Sciatic nerve (tissue), 2 donors: ENCODE data around the gene DMRTB1. TPM values are rescaled to one million over a fixed set of nuclear protein-coding genes. Genes with fewer than 3 reads are reported as not detected.

Experiments
- ATAC-seq: fragments of 200-7000 bp; cut with Tn5 transposase; one replicate; pipeline ENCODE4 v1.9.1; 2020; ENCODE audit warnings: mild to moderate bottlenecking, moderate library complexity
- DNase-seq: peaks from one replicate; pipeline ENCODE4 v3.0.0-alpha.2; 2020; ENCODE audit warnings: low spot score
- intact Hi-C: fragments of 100-400 bp; cut with DNase I; formaldehyde crosslinking; loops from one replicate; pipeline ENCODE4 v1.14.2; 2022
- total RNA-seq: library from RNA; stranded (reverse); fragmentation: NEBNext Ultra II Directional; extraction: Animal tissue kit (Norgen Biotek cat#: 25700); gene quantifications from one replicate; pipeline ENCODE4 v1.2.1, GENCODE V29; 2021
- donor health status: DM: no; HTN: no; CAD: no.
- donor health status: DM: no; HTN: no; CAD: no.

Gene DMRTB1
- total RNA-seq, 1 donor from 2014 or later = not detected

DNA sequence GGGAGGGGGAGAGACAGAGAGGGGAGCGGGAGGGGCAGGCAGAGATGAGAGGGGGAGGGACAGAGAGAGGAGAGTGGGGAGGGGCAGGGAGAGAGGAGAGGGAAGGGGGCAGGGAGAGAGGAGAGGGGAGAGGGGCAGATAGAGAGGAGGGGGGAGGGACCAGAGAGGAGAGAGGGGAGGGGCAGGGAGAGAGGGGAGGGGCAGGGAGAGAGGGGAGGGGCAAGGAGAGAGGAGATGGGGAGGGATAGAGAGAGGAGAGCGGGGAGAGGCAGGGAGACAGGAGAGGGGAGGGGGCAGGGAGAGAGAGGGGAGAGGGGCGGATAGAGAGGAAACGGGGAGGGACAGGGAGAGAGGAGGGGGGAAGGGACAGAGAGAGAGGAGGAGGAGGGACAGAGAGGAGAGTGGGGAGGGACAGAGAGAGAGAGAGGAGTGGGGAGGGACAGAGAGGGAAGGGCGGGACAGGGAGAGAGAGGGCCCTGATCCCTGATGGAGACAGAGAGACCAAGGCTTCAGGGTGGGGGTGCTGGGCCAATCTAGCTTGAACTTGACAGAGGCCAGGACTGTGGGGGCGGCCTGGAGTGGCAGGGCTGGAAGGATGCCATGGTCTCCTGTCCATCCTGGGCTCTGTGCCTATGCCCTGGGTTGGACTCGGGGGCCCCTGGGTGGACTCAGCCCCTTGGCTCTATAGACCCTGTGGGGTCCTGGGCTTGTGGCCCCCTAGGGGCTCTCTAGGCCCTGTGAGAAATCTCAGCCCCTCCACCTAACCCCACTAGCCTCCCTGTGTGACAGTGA, 43.6 kb downstream of the DMRTB1 start:
- intact Hi-C loops = no loop called here
- no peak for DNase-seq
- no peak for ATAC-seq

DNA sequence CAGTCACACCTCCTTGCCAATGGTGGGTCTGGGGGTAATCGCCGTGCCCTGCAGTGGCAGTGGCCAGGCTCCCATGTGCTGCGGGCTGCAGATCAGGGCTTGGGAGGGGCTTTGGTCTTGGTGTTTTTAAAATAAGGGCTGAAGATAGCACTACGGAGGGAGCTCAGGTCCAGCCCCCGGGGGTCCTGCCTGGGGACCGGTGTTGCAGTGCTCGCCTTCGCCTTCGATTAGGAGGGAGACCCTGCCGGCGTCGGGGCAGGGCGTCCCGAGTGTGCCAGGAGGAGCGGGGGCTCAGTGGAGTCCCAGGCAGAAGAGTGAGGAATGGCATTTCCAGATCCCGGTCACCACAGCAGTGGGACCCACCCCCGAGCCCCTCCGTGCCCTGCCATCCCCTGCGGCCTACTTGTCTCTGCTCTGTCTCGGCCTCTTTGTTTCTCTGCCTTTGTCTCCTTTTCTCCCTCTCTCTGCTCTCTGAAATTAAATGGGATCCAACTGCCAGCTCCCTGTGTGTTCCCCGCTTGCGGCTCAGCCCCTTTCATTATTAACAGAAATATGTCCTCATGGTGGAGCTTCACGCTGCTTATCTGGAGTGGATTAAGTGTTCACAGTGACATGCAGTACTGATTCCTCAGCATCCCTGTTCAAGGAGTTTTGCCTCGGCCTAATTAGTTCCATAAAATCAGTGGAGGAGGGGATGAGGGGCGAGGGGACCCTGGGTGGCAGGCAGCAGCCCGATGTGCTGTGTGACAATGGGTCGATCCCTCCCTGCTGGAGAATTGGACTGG, 44.4 kb downstream of the DMRTB1 start:
- ATAC-seq = peak; percentile 31
- no peak for DNase-seq
- intact Hi-C loops = no loop called here

DNA sequence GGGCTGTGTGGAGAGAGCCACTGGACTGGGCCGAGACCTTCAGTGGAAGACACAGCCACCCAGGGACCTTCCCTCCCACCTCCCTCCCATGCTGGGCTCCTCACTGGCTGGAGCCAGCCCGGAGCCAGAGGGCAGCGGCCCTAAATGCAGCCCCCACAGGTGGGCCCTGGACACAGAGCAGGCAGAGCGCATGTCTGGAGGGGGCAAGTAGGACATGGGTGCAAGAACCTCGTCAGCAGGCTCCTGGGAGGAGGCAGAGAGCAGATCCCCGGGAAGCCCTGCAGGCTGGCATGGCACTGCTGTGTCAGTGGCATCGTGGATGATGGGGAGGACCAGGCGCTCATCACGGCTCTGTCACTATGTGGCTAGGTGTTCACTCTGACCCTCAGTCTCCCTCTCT, 45.7 kb downstream of the DMRTB1 start:
- ATAC-seq = no peak
- DNase-seq = no peak
- intact Hi-C loops = no loop called here

DNA sequence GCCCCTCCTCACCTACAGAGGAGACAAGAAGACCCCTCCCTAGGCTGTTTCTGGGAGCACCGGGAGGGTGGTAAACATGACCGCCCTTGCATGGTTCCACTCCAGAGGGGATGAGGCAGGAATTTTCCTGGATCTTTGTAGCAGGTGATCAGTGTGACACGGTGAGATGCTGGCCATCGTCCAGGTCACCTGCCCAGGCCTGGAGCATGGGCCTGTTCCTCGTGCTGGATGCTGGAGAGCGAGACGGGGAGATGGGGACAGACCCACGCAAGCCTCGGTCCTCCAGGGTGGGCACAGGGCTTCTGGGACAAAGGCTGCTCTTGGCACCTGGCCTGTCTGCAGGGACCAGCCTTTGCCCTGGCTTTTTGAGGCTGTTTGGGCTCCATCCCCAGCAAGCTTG, 46.2 kb downstream of the DMRTB1 start:
- ATAC-seq = no peak
- intact Hi-C loops = no loop called here
- no peak for DNase-seq

DNA sequence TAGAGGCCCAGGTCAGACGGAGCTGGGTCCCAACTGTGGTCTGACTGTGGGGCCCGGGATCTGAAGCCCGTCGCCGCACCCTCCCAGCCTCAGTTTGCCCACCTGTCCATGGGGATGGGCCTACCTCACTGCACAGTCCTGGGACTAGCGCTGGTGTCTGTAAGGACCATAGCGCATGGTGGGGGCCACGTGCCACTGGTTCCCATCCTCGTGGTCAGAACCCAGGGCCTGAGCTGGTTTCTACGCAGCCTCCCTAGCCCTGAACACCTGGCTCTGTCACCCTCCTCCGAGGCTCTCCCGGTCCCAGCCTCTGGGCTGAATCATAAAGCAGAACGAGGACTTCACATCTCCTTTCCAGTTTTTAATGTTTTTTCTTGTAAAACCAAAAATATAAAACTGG, 46.7 kb downstream of the DMRTB1 start:
- ATAC-seq (no peak), DNase-seq (no peak)
- intact Hi-C loops = no loop called here

DNA sequence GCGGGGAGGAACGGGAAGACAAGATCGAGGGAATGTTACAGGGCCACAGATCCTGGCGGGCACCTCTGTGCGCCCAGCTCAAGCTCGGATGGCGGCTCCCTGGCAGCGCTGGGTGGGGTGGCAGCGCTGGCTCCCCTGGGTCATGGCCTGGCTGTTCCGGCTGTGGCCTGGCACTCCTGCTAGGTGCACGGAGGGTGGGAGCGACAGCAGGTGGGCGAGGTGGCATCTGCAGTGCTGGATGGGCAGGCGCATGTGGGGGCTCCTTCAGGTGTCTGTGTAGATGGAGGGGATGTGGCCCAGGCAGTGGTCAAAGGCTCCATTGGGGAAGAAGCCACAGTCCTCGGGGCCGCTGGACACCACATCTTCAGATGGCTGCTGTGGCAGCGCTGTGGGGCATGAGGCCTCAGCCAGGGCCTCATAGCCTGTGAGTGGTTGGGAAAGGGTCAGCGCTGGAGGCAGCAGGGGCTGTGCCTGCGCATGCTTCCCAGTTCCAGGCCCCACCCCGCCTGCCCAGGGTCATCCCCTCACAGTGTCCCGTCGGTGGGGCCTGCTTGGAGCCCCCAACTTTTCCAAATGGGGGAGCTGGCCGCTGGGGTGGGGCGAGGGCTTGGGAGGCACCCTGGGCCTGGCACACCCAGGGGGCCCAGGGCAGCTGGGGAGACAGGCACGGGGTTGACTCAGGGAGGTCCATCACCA, 47.3 kb downstream of the DMRTB1 start:
- intact Hi-C loops = no loop called here
- DNase-seq (no peak), ATAC-seq (no peak)

DNA sequence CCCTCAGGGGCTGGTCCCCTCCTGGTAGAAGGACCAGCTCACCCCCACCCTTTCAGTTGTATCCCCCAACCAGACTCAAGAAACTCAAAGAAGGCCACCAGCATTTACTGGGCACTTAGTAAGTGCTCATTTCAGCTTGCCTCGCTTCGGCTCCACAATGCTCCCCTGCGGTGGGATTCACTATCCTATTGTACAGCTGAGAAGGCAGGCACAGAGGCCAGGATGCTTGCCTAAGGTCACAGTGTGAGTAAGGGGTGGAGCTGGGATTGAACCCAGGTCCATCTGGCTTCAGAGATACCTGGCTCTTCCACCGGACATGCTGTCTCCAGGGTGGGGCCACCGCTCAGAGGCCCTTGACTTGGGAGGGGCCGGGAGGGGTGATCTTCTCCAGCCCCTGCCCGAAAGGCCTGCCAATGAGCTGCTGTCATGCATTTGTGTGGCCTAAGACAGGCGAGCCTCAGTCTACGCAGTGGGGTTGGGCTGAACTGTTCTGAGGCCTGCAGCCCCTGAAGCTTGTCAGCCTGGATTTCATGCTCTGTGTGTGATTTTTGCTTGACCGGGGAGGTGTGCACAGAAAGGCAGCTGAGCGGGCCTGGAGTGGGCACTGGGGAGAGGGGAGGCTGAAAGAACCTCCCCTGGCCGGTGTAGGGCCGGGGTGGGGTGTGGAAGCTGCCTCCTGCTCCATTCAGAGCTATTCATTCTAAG, 48.1 kb downstream of the DMRTB1 start:
- no peak for DNase-seq
- intact Hi-C loops = no loop called here
- no peak for ATAC-seq

DNA sequence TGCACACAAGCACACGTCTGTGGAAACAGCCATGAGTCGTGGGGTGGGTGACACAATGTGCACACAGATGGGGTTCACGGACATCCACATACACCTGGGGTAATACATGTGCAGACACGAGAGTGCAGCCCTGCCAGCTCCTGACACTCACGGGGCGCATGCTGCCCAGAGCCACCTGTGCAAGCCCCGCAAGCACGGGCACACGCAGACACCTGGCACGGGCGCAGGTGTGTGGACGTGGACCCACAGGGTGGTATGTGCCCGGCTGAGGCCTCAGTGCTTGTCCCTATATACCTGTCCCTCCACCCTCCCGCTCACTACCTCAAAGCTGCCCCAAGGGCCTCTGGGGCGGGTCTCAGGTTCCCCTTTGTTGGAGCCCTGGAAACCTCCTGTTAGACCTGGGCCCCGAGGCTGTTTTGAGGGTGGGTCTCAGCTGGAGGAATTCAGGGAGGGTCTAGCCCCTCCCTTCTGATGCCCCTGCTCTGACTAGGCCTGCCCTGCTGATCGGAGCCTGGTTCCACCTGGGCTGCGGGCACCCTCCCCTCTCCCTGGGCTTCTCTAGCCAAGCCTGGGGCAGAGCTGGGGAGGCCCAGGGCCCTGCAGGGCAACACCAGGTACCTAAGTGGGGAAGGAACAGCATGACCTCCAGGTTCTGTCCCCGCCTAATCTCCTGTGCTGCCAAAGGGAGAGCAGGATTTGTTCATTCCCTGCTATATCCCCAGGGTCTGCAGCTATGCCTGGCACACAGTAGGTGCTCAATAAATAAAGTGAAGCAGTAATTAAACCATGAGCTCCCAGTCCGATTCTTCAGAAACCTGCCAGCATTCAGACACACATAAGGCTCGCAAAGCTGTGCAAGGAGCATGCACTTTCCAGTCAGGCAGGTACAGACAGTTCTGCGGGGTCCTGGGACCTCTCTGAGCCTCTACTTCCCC, 49.1 kb downstream of the DMRTB1 start:
- ATAC-seq = no peak
- no peak for DNase-seq
- intact Hi-C loops = no loop called here

DNA sequence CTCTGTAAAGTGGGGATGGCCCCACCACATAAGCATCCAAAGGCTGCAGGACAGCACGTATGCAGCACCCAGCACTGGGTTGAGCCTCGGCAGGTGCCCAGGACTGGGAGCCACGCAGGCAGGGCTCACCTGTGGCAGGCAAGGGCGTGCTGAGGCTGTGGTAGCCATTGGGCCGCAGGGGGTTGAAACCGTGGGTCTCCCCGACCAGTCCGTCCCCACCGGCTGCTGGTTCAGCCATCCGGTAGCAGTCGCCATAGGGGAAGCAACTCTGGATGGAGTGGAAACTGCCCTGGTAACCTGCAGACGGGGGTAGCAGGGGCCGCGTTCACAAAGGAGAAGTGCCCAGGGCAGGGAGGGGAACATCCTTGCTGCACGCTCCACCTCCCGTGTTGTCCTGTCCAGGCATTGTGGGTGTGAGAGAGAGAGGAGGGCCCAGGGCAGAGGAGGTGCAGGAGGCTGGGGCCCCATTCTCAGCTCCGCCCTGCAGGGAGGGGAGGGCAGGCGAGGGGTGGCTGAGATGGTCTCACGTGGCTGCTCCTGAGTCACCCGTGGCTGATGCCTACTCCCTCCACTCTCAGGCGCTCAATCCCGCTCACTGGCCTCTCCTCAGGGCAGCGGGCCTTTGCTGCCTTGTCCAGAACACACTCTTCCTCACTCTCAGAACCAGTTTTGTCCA, 49.9 kb downstream of the DMRTB1 start:
- DNase-seq = no peak
- intact Hi-C loops = no loop called here
- ATAC-seq = no peak

DNA sequence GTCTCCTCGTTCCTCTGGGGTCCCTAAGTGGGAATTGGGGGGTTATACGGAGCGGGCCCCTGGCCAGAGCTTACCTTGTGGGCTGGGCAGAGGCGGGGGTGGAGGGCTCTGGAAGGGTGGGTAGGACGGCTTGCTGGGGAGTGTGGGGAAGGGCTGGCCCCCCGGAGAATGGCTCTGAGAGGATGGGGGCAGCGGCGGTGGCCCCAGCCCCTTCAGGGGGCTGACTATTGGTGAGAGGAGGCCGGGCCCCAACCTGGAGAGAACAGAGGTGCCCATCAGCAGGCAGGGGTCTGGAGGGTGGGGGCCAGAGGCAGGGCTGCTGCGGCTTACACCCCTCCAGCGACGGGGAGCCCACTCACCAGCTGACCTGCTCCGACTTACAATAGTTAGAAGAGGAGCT, 50.6 kb downstream of the DMRTB1 start:
- intact Hi-C loops = no loop called here
- ATAC-seq (no peak), DNase-seq (no peak)

DNA sequence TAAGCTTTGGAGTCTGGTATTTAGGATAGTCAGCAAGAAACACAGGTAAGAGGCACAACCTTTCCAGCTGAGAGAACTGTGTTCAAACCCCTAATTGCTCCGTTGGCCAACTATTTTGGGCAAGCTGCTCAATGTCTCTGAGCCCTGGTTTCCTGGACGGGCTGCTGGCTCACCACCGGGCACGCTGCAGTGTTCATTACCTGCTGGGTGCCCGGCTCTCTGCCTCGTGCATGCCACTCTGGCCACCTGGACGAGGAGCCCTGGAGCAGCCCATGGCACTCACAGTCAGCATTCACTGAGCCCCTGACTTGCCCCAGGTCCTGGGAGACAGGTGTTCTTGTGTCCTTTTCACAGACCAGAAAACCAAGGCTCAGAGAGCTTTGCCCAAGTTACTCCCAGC, 51.0 kb downstream of the DMRTB1 start:
- intact Hi-C loops = no loop called here
- ATAC-seq = no peak
- DNase-seq = no peak

DNA sequence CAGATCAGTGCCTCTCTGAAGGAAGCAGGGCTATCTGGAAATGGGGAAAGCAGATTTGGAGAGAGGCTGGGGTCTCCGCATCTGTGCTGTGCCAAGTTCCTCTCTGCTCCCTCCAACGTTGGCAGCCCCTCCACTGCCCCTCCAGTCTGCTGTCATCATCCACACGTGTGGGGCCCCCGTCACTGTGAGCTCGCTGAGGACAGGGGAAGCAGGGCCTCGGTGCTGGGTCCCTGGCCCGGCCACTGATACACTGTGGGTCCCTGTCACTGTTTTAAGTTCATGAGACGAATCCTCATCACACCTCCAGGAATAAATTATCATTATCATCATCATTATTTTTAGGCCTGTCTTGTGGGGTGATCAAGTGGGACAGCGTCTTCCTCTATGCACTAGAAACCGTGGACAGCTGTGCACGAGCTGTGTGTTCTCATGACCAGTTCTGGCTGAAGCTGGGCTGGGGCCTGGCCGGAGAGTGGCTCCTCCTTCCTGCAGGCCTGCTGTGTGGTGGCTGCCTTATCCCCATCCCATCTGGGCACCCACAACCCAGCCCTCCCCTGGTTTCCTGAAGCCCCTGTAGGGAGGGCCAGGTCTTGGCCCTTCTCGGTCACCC, 52.2 kb downstream of the DMRTB1 start:
- DNase-seq (no peak), ATAC-seq (peak; percentile 64)
- intact Hi-C loops = no loop called here

DNA sequence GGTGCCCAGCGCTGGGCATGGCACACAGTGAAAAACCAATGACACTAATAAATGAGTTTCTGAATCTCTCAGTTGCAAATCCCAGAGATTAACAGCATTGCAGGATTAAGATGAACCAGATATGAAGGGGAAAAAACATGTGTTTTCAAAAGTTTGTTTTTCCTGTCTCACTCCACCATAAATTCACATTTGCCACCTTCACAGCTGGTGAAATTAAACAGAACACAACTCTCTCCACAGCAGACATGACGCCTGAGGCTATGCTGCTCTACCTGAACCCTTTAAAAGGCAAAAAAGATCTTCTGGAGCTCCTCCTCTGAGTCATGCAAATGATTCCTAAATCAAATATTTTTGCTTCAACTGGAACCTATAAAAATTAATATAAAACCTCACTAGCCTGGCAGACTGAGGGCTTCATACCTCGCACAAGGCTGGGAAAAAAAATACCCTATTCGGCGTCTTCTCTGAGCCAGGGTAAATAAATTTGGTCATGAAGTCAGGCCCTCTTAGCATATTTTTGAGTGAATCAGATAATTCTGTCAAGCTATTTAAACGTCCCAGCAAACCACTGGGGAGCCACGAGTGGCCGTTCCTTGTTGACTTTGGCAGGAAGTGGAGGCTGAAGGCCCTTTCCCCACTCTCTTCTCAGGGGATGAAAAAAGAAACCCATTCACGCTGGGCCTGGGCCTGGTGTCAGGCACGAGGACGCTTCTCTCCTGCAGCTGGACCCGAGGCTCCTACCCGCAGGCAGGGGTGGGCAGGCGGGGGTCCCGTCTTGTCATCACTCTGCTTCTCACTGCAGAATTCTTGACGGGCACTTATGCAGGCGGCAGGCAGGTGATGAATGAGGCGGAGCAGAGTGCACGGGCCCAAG, 53.0 kb downstream of the DMRTB1 start:
- ATAC-seq = peak; percentile 86
- intact Hi-C loops = no loop called here
- DNase-seq = no peak

DNA sequence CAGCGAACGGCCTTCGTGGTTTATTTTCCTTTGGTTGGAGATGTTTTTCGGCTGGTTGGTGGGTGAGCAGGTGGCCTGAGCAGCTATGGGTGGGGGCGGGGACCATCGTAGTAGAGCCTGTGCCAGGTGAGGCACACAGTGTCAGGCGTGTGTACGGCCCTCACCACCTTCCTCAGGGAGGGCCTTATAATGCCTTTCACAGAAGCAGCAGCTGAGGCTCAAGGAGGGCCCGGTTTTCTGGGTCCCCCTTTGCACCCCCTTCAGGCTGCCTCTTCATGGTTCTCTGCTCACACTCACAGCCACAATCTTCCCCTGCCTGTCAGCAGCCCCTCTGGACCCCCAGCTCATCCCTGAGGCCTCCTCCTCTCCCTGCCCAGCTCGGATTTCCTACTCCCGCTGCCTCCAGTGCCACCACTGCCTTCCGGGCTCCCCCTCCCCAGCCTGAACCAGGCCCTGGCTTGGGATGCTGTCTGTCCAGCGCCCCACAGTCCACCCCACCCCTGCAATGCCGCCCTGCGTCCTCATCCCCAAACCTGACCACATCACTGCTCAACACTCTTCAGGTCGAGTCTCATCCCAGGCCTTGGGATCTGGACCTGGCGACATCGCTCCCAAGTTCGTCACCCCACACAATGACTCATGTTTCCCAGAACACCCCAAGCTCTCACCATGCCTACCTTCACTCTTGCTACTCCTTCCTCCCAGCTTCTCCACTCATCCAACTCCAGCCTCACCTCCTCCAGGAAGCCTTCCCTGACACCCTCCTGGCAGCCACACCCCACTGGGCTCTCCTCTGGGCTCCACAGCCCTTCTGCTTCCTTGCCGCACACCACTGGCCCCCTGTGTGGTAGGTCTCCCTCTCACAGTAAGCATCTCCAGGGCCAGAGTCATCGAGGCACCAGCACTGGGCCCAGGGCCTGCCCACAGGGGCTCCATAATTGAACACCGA, 53.9 kb downstream of the DMRTB1 start:
- DNase-seq (no peak), ATAC-seq (peak; percentile 22)
- intact Hi-C loops = no loop called here

DNA sequence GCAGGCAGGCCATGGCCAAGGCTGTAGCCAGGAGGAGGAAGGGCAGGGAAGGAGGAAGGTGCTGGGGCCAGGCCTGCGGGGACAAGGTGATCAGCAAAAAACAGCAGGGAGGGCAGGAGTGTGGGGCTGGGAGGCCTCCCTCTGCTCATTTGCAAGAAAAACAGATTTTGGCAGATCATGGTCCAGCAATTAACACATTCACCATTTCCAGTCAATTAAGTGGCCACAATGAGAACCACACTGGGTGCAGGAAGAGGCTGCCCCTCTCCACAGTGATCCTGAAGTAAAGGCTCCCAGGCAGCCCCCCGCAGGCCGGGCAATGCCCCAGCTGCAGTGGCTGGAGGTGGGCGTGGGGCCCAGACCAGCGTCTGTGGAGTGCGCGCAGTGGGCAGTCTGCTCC, 54.6 kb downstream of the DMRTB1 start:
- no peak for ATAC-seq
- intact Hi-C loops = no loop called here

More for the DNA sequence above, 54.6 kb downstream of the DMRTB1 start:
- no peak for DNase-seq
